GM12873 (cell line): Measurements from ENCODE around the gene TMCC3.

Experiments
- TF ChIP-seq, protein P1 (sequence below): IDR thresholded peaks from 2 replicates; pipeline ENCODE4 v1.5.1; 2012; ENCODE audit warnings: low read depth, mild to moderate bottlenecking, moderate library complexity, low read length, control low read depth; ENCODE audit not compliant: insufficient read depth; ENCODE audit errors: missing control alignments

TMCC3 gene

DNA sequence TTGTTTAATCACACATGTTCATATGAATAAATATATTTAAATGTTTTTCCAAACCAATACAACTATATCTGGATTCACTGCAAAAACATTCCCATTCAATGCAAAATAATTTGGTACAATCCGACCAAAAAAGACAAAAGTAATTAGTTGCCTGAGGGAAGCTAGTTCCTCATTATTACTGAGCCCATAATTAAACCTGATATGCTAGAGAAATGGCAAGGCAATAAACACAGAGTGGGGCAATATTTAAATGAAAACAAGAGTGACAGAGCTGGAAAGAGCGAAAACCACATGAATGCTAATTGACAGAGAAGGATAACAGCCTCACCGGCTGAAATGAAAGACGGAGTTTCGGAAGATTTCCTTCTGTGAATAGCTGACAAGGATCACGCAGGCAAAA, 82.6 kb downstream of the TMCC3 start:
- TF ChIP-seq, protein P1, sequence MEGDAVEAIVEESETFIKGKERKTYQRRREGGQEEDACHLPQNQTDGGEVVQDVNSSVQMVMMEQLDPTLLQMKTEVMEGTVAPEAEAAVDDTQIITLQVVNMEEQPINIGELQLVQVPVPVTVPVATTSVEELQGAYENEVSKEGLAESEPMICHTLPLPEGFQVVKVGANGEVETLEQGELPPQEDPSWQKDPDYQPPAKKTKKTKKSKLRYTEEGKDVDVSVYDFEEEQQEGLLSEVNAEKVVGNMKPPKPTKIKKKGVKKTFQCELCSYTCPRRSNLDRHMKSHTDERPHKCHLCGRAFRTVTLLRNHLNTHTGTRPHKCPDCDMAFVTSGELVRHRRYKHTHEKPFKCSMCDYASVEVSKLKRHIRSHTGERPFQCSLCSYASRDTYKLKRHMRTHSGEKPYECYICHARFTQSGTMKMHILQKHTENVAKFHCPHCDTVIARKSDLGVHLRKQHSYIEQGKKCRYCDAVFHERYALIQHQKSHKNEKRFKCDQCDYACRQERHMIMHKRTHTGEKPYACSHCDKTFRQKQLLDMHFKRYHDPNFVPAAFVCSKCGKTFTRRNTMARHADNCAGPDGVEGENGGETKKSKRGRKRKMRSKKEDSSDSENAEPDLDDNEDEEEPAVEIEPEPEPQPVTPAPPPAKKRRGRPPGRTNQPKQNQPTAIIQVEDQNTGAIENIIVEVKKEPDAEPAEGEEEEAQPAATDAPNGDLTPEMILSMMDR = no peak

DNA sequence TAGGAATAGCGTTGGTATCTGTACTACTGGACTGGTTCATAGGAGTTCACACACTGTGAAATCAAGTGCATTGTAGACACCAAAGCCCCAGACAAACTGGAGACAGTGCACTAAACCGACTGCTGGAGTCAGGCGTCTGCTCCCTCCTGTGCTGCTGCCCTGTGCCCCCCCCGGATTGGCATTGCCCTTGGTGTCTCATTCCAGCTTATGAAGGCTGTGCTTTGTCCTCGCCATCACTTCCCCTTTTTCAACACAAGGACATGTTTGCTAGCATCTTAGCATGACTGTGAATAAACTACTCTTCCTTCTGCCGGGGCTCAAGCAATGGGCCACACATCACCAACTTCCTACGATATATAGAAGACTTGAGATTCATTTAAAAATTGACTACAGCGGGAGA, 84.0 kb downstream of the TMCC3 start:
- TF ChIP-seq, protein P1 = no peak

DNA sequence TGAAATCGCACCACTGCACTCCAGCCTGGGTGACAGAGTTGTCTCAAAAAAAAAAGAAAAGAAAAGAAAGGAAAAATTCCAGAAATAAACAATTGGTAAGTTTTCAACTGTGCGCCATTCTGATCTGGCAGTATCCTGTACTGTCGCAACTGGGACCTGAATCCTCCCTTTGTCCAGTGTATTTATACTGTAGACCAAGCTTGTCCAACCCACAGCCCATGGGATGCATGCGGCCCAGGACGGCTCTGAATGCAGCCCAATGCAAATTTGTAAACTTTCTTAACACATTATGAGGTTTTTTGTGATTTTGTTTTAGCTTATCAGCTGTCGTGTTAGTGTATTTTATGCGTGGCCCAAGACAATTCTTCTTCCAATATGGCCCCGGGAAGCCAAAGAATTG, 84.7 kb downstream of the TMCC3 start:
- TF ChIP-seq, protein P1 = no peak

DNA sequence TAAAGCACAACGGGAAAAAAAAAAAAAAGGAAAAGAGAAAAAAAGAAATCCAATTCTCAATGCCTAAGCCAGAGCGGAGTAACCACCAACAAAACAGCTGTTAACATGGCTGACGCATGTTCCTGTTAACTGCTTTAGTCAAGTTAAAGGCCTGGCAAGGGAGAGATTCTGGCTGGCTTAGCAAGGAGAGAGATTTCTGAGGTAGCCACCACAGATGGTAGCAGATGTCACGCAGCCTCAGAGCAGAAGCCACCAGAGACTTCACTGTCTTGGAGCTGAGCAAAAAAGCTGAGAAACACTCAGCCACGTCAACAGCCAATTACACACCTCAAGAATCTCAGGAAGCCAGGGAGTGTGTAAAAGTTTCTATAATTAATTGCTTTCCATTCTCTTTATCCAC, 87.1 kb downstream of the TMCC3 start:
- TF ChIP-seq, protein P1 = no peak

DNA sequence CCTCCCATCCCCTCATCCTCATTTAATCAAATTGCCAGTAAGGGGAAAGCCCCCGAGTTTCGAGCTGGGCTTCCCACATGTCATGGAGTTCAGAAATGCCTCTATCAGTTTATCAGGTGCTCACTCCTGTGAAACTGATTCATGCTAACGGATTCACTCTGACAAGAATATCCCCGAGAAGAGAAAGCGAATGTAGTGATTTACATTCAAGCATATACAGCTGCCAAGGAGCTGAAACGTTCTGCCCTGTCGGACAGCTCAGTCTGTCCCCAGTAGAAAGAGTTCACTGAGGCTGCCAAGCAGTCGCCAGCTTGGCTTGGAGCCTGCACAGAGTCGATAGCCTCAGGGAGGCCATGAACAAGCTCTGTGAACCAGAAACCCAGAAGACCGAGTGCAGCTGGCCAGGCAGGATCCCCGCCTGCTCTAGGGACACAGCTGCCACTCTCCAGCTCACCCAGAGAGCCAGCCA, 88.4 kb downstream of the TMCC3 start:
- TF ChIP-seq, protein P1 = no peak

DNA sequence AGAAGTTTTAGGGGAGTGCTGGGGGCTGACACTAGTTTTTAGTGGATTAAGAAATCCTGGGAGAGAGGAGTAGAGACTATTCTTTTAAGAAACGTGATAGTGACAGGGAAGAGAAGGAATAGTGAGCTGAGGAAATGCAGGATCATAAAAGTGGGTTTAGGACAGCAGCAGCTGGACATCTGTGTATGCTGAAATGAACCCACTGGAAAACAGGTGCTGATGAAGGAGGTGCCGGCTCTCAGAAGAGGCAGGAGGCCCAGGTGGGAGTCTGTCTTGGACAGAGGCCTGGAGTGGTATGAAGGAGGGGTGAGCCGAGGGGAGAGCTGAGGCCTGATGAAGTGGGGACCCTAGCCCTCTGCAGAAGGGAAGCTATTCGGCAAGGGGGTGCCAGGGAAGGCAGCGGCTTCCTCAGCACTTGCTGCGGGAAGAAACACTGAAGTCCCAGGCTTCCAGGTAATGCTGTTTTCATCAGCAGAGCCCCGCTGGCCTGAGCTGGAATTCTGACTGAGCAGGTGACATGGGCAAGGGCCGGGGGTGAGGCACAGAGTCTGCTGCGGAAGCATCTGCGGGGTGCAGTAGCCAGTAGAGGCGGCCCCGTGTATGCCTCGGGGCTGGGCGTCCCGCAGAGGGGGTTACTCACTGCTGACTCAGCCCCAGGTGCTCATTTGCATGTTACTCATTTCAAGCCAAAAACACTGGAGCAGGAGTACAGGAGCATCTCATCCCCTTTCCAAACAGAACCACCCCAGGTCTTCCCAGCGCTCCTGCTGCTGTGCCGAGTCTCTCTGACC, 89.7 kb downstream of the TMCC3 start:
- TF ChIP-seq, protein P1 = no peak

DNA sequence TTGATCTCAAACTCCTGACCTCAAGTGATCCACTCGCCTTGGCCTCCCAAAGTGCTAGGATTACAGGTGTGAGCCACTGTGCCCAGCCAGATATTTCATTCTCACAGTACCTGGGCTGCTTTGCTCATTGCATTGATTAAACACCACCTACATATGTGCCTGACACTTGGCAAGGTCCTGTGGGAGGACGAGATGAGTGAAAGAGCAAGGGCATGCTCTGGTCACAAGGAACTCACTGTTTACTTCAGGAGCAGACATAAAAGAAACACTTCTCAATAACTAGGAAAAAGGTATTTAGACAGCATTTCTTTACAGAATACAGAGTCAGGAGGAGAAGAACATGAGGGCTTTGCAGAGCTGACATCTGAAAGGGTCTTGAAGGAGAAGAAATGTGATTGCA, 91.7 kb downstream of the TMCC3 start:
- TF ChIP-seq, protein P1 = no peak
